GM10248 (cell line): ENCODE results near the gene C19orf33.

ENCODE experiments used
- CTCF ChIA-PET: fragments of 300-600 bp; sonication (Branson Sonifier 250); formaldehyde crosslinking; extraction: SDS; loops from one replicate; lab custom pipeline; 2021; ENCODE audit warnings: antibody characterized with exemption; lab: Yijun Ruan, JAX
- POLR2A ChIA-PET: fragments of 350-650 bp; sonication (Branson Sonifier 250); formaldehyde crosslinking; extraction: SDS; loops from one replicate; lab custom pipeline; 2020; ENCODE audit warnings: antibody characterized with exemption; lab: Yijun Ruan, JAX
- DNase-seq: peaks from one replicate; pipeline ENCODE4 v3.0.0; 2012; ENCODE audit errors: extremely low spot score
- TF ChIP-seq, protein P1 (sequence below): IDR thresholded peaks from 2 replicates; pipeline ENCODE4 v1.5.1; 2012; ENCODE audit warnings: mild to moderate bottlenecking, low read depth; ENCODE audit errors: extremely low read depth, missing control alignments, control extremely low read depth

Gene C19orf33

DNA sequence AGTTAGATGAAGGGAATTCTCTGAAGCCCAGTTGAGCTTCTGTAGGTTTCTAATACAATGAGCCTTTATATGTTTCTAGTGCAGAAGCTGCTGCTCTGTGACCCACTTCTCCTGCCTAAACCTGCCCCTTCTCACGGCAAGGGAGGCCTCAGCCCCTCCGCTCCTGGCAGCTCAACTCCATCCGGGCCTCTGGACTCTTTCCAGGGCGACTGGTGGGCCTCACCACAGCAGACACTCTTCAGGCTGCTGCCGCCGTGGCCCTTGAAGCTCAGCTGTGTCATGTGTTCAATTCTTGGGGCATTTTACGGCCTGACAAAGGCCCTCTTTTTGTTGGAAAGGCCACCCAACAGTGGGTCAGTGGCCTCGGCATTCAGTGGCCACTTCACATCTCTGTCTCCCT lies 10.0 kb upstream of the C19orf33 start:
- CTCF ChIA-PET: interaction anchor here (1.1 kb wide), 1 partner anchor 13 kb away, joined by 4 read pairs; no protein-coding TSS in a partner anchor
- TF ChIP-seq, protein P1, sequence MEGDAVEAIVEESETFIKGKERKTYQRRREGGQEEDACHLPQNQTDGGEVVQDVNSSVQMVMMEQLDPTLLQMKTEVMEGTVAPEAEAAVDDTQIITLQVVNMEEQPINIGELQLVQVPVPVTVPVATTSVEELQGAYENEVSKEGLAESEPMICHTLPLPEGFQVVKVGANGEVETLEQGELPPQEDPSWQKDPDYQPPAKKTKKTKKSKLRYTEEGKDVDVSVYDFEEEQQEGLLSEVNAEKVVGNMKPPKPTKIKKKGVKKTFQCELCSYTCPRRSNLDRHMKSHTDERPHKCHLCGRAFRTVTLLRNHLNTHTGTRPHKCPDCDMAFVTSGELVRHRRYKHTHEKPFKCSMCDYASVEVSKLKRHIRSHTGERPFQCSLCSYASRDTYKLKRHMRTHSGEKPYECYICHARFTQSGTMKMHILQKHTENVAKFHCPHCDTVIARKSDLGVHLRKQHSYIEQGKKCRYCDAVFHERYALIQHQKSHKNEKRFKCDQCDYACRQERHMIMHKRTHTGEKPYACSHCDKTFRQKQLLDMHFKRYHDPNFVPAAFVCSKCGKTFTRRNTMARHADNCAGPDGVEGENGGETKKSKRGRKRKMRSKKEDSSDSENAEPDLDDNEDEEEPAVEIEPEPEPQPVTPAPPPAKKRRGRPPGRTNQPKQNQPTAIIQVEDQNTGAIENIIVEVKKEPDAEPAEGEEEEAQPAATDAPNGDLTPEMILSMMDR: no peak
- POLR2A ChIA-PET: no interaction called here
- DNase-seq: no peak

DNA sequence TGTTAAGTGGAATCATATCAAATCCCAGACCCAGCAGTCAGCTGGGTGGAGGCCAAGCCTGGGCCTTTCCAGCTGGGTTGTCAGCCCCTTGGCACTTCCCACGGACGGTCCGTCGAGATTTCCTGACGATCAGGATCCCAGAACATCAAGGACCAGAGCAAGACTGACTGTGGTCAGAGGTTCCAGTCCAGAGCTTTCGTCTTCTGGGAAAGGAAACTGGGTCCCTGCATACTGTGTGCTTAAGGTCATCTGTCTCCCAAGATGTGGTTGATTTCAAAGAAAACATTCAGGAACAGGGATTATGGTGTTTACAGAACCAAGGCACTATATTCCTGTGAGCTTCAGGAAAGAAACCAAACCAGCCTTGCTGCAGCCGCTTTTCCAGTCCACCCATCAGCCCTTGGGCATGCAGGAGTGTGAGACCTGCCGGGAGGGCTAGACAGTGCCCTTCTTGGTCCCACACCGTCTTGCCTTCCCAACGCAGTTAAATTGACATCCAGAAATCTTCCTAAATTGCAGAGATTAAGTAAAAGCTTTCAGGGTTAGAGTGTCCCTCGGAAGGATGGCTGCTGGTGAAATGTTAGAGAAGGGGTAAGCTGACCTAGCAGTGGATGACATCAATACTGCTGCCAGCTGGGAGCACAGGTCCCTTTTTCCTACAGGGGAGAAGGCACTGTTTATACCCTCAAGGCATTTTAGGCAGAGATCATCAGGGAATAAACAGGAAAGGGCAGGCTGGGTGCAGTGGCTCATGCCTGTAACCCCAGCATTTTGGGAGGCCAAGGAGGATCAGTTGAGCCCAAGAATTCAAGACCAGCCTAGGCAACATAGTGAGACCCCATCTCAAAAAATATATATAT lies 5.0 kb upstream of the C19orf33 start:
- POLR2A ChIA-PET: no interaction called here
- no peak for DNase-seq
- TF ChIP-seq, protein P1: no peak
- CTCF ChIA-PET: interaction anchor here (0.9 to 1.9 kb wide), 3 partner anchors 14 to 65 kb away, joined by 3 to 5 read pairs (median 3); no protein-coding TSS in a partner anchor

DNA sequence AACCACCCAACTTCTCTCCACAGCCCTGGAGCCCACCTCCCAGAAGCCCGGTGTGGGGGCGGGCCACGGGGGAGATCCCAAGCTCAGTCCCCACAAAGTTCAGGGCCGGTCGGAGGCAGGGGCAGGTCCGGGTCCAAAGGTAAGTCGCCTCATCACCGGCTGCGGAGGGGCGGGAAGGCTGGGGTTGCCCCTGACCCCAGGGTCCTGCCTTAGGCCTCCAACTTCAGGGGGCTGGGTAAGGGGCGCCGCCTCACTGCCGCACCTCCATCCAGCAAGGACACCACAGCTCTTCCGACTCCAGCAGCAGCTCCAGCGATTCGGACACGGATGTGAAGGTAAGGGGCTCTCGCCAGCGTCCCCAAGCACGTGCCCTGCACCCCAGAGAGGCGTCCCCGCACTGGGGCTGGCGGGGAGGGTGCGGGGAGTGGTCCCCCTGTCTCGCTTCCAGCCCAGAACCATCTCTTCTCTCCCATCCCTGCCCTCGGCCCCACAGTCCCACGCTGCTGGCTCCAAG lies 358 bp downstream of the C19orf33 start:
- POLR2A ChIA-PET: no interaction called here
- no peak for DNase-seq
- TF ChIP-seq, protein P1: no peak
- CTCF ChIA-PET: interaction anchor here (1.1 to 1.6 kb wide), 2 partner anchors 17 to 41 kb away, joined by 3 read pairs; no protein-coding TSS in a partner anchor

DNA sequence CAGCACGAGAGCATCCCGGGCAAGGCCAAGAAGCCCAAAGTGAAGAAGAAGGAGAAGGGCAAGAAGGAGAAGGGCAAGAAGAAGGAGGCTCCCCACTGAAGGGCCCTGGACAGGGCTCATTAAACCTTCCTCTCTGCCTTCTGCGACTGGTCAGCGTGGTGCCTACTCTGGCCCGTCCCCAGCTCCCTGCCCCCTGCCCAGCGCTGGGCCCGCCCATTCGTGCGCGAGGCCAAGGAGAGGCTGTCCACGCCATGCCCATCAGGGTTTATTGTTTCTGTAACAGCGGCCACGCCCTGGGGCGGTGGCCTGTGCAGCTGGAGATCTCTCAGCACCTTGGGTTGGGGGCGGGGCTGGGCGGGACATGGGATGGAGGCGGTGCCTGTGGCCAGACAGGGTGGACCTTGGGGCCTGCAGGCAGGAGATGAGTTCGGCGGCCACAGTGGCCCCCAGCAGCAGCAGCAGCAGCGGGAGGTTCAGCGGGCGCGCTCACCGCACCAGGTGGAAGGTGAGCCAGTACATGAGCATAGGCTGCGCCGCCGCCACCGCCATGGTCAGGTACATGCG lies 897 bp downstream of the C19orf33 start:
- DNase-seq: no peak
- POLR2A ChIA-PET: no interaction called here
- TF ChIP-seq, protein P1: no peak
- CTCF ChIA-PET: interaction anchor here (1.1 to 1.6 kb wide), 2 partner anchors 16 to 41 kb away, joined by 3 read pairs; no protein-coding TSS in a partner anchor

DNA sequence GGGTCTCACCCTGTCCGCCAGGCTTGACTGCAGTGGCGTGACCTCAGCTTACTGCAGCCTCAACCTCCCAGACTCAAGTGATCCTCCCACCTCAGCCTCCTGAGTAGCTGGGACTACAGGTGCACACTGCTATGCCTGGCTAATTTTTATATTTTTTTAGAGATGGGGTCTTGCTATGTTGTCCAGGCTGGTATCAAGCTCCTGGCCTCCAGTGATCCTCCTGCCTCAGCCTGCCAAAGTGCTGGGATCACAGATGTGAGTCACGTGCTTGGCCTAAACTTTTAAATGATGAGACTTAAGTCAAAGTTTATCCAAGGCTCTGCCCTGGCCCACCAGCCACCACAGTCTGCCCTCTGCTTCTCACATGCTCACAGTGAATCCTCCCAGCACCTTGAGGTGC lies 2.2 kb downstream of the C19orf33 start:
- POLR2A ChIA-PET: no interaction called here
- TF ChIP-seq, protein P1: no peak
- CTCF ChIA-PET: no interaction called here
- DNase-seq: no peak

DNA sequence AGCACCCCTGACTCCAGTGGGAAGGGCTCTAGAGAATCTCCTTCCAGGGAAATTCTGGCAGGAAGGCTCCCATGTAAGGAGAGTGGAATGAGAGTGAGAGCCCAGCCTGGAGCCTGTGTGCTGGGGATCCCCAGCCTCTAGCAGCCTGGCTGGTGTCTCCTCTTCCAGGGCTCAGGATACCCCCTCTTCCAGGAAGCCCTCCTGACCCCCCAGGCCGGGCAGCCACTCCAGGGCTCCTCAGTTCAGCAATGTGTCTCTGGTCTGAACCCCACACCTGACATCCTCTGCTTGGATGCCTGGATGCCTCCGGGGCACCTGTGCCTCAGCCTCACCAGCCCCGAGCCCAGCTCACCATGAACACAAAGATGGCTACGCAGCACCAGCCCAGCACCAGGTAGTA lies 3.0 kb downstream of the C19orf33 start:
- POLR2A ChIA-PET: no interaction called here
- CTCF ChIA-PET: no interaction called here
- TF ChIP-seq, protein P1: no peak
- DNase-seq: no peak
